Measurements from ENCODE around the gene RNF217.
"Not testable (repeated sequence)": the region's sequence is repeated elsewhere in the genome, so short reads cannot be mapped to it uniquely, and the experiment has no call there.

The RNF217 gene

GRCh38 chr6:124963416-124963785, 1.2 kb downstream of the RNF217 start:
- no peak for DNase-seq (ENCODE audit: low read depth in 2 of 2)

- no peak for DNase-seq (ENCODE audit: low read depth in 2 of 2)
Measured at GRCh38 chr6:124963831-124964763, 1.9 kb downstream of the RNF217 start.

GRCh38 chr6:124964764-124965105, 2.5 kb downstream of the RNF217 start:
- no peak for DNase-seq (ENCODE audit: low read depth in 2 of 2)

- DNase-seq (ENCODE audit: low read depth in 2 of 2), result not testable (repeated sequence)
Measured at GRCh38 chr6:124965424-124965850, 3.2 kb downstream of the RNF217 start.

GRCh38 chr6:124967444-124967843, 5.2 kb downstream of the RNF217 start:
- no peak for DNase-seq (ENCODE audit: low read depth in 2 of 2)

- DNase-seq (ENCODE audit: low read depth in 2 of 2), result no peak
Measured at GRCh38 chr6:124968401-124968800, 6.2 kb downstream of the RNF217 start.

GRCh38 chr6:124970243-124970642, 8.0 kb downstream of the RNF217 start:
- no peak for DNase-seq (ENCODE audit: low read depth in 2 of 2)

- no peak for DNase-seq (ENCODE audit: low read depth in 2 of 2)
Measured at GRCh38 chr6:124970763-124971162, 8.5 kb downstream of the RNF217 start.

- DNase-seq (ENCODE audit: low read depth in 2 of 2), result no peak
Measured at GRCh38 chr6:124973780-124974179, 11.5 kb downstream of the RNF217 start.

GRCh38 chr6:124974771-124975377, 12.6 kb downstream of the RNF217 start:
- DNase-seq (ENCODE audit: low read depth in 2 of 2), result no peak

GRCh38 chr6:124977067-124977908, 15.1 kb downstream of the RNF217 start:
- DNase-seq (ENCODE audit: low read depth in 2 of 2), result no peak

- no peak for DNase-seq (ENCODE audit: low read depth in 2 of 2)
Measured at GRCh38 chr6:124978451-124979293, 16.4 kb downstream of the RNF217 start.

- DNase-seq (ENCODE audit: low read depth in 2 of 2), result no peak
Measured at GRCh38 chr6:124979294-124979678, 17.0 kb downstream of the RNF217 start.

GRCh38 chr6:124982669-124983068, 20.4 kb downstream of the RNF217 start:
- DNase-seq (ENCODE audit: low read depth in 2 of 2), result no peak

GRCh38 chr6:124983383-124984083, 21.3 kb downstream of the RNF217 start:
- no peak for DNase-seq (ENCODE audit: low read depth in 2 of 2)

- DNase-seq (ENCODE audit: low read depth in 2 of 2), result no peak
Measured at GRCh38 chr6:124984668-124985338, 22.6 kb downstream of the RNF217 start.

GRCh38 chr6:124986164-124986563, 23.9 kb downstream of the RNF217 start:
- no peak for DNase-seq (ENCODE audit: low read depth in 2 of 2)

- no peak for DNase-seq (ENCODE audit: low read depth in 2 of 2)
Measured at GRCh38 chr6:124987291-124987690, 25.1 kb downstream of the RNF217 start.

- no peak for DNase-seq (ENCODE audit: low read depth in 2 of 2)
Measured at GRCh38 chr6:124987999-124988591, 25.9 kb downstream of the RNF217 start.

Data from stimulated activated CD8-positive, alpha-beta memory T cell treated with anti-CD3 and anti-CD28 coated beads, Interleukin-7, amount 100 ng/mL, for 1 hour (primary cell).